ENCODE results near the gene ZC3H8. TPM values are rescaled to one million over a fixed set of nuclear protein-coding genes. Genes with fewer than 3 reads are reported as not detected.
A peak's percentile ranks its signal among the peaks of the same experiment; 100 is the strongest.
"Not testable (repeated sequence)": the region's sequence is repeated elsewhere in the genome, so short reads cannot be mapped to it uniquely, and the experiment has no call there.

The ZC3H8 gene
- 10 to 100 TPM; 10.5 to 16.0 TPM for total RNA-seq

DNA sequence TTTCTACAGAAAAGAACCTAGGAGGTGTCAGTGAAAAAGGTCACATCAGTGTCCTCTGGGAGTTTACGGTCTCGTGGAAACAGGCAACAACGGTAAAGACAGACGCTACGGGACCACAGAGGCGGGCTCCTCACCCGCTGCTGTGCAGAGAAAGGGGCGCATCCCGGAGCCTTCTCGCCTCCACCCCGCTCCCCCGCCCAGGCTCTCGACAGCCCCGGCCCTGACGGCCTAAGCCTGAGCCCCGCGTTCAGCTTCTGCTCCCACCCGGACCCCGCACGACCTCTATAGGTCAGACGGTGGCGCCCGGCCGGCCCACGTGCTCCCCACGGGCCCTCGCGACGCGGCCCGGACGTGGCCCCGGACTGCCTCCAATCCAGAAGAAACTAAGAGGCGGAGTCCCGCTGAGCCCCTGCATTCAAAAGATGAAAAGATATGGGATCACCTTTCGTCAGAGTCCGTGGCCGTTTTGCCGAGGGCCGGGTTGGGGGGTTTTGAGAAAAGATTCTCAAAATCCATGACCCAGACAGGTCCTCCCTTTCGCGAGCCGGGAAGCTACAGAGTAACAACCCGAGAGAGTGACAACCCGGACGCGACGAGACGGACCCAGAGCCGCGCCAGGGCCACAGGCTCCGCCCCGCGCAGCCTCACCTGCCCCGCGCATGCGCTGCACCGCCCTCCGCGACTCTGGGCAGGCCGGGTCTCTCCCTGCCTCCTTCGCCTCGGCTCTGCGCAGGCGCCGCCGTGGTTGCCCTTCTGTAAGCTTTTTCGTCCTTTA is at the start of gene ZC3H8:
TSS of gene ZC3H8 (minus strand) at position 577 of the 775 bp plus-strand sequence. CDS start at position 516, 61 bp downstream.
- H3K9me3 Mint-ChIP-seq (ENCODE audit: low read depth), result no peaks in the 10 kb centered on the region
- CTCF ChIA-PET, result interaction anchor here (0.7 to 2.9 kb wide), 9 partner anchors 12 to 283 kb away, joined by 3 to 11 read pairs (median 4); partner anchors contain the start of genes RGPD8 and TMEM87B
- H3K4me1 Mint-ChIP-seq, result peaks cover 29% of the 10 kb centered on the region
- ATAC-seq, result peak; percentile 95
- H3K27me3 Mint-ChIP-seq, result no peaks in the 10 kb centered on the region
- peak within 1 kb of the TSS; percentile 84 for H3K4me3 Mint-ChIP-seq
- DNase-seq, result peak; percentile 97
- H3K36me3 Mint-ChIP-seq, result peaks cover 4% of the 10 kb centered on the region
- H3K27ac Mint-ChIP-seq, result peak within 1 kb of the TSS; percentile 90

DNA sequence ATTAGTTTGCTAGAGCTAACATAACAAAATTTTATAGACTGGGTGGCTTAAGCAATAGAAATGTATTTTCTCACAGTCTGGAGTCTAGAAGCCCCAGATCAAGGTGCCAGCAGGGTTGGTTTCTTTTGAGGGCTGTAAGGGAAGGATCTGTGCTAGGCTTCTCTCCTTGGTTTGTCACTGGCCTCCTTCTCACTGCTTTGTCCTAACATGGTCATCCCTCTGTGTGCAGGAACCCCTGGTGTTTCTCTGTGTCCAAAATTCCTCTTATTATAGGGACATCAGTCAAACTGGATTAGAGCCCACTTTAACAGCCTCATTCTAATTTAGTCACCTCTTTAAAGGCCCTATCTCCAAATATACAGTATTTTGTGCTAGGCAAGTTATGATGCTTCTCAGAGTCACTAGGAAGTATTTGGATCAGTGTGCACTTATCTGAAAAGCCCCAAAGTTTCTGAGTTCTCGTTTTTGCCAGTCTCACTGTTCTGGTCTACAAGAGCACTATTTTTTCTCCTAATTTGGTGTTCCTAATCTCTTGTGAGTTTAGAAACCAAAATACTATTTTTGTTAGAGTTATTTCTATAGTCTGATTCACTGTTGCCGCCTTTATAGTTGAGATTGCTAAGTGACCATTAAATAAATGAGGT is 49.6 kb upstream of the ZC3H8 start:
- H3K27ac Mint-ChIP-seq, result no peak overlapping the region
- peaks cover 31% of the 10 kb centered on the region for H3K36me3 Mint-ChIP-seq
- H3K9me3 Mint-ChIP-seq (ENCODE audit: low read depth), result no peaks in the 10 kb centered on the region
- no peak overlapping the region for H3K4me3 Mint-ChIP-seq
- no peaks in the 10 kb centered on the region for H3K27me3 Mint-ChIP-seq
- peaks cover 4% of the 10 kb centered on the region for H3K4me1 Mint-ChIP-seq
- CTCF ChIA-PET, result no interaction called here
- ATAC-seq (no peak), DNase-seq (no peak)

DNA sequence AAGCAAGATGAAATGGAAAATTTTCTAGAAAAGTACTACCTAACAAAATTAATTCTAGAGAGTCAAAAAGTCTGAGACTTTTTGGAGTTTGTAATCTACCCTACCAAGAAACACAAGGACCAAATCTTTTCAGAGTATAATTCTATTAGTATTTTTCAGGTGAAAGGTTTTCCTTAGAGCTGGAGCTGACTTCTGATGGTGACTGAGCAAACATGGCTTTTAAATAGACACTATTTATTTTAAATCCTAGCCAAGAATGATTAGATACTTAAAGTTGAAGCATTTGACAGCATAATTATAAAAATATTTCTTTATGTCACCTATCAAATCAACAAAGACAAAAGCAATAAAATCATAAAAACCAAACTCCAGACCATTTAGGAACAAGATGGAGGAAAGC is 47.1 kb upstream of the ZC3H8 start:
- no peaks in the 10 kb centered on the region for H3K27me3 Mint-ChIP-seq
- ATAC-seq (no peak), DNase-seq (no peak)
- H3K4me3 Mint-ChIP-seq, result no peak overlapping the region
- H3K9me3 Mint-ChIP-seq (ENCODE audit: low read depth), result no peaks in the 10 kb centered on the region
- no peak overlapping the region for H3K27ac Mint-ChIP-seq
- CTCF ChIA-PET, result interaction anchor here (1.2 kb wide), 1 partner anchor 11 kb away, joined by 3 read pairs; no protein-coding TSS in a partner anchor
- H3K36me3 Mint-ChIP-seq, result peaks cover 28% of the 10 kb centered on the region
- H3K4me1 Mint-ChIP-seq, result peaks cover 4% of the 10 kb centered on the region

DNA sequence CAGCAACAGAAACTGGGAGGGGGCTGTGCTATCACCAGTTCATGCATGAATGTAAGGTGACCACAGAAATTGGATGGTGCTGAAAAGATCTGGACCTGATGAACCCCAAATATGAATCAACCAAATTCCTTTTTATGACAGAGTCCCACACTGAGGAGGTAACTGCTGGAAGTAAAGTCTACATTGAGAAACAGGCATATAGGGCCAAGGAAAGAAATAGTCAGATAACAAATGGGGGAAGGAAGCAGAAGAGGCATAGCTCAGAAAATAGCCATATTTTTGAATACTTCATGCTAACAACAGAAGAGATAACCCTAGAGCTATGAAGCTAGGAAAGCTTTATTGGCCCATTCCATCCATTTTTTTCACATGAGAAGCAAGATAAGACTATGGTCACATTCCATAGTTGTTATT is 46.3 kb upstream of the ZC3H8 start:
- CTCF ChIA-PET, result no interaction called here

DNA sequence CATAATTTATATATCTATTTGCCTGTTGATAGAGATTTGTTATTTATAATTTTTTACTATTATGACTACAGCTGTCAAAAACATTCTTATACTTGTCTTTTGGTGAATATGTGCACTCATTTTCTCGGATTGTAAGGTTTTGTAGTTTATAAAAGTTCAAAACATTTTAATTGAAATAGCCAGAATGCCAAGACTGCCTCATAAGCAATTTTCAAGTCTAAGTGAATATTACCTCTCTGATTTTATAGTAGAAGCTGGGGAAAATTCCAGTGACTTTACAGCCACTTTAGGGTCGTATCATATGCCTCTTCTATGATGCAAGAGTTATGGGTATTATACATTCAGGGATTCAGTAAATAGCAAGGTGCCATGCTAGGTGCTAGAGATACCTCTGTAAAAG is 41.6 kb upstream of the ZC3H8 start:
- CTCF ChIA-PET, result no interaction called here
- DNase-seq (no peak), ATAC-seq (no peak)
- Mint-ChIP-seq H3K27ac (no peak overlapping the region), H3K27me3 (no peaks in the 10 kb centered on the region), H3K9me3 (ENCODE audit: low read depth) (no peaks in the 10 kb centered on the region), H3K4me1 (peaks cover 3% of the 10 kb centered on the region), H3K36me3 (peaks cover 9% of the 10 kb centered on the region), H3K4me3 (no peak overlapping the region)

More for the DNA sequence above, 46.3 kb upstream of the ZC3H8 start:
- no peak for ATAC-seq
- no peak overlapping the region for H3K27ac Mint-ChIP-seq
- H3K36me3 Mint-ChIP-seq, result peaks cover 28% of the 10 kb centered on the region
- DNase-seq, result no peak
- H3K4me1 Mint-ChIP-seq, result peaks cover 7% of the 10 kb centered on the region
- no peak overlapping the region for H3K4me3 Mint-ChIP-seq
- H3K9me3 Mint-ChIP-seq (ENCODE audit: low read depth), result no peaks in the 10 kb centered on the region
- H3K27me3 Mint-ChIP-seq, result no peaks in the 10 kb centered on the region

DNA sequence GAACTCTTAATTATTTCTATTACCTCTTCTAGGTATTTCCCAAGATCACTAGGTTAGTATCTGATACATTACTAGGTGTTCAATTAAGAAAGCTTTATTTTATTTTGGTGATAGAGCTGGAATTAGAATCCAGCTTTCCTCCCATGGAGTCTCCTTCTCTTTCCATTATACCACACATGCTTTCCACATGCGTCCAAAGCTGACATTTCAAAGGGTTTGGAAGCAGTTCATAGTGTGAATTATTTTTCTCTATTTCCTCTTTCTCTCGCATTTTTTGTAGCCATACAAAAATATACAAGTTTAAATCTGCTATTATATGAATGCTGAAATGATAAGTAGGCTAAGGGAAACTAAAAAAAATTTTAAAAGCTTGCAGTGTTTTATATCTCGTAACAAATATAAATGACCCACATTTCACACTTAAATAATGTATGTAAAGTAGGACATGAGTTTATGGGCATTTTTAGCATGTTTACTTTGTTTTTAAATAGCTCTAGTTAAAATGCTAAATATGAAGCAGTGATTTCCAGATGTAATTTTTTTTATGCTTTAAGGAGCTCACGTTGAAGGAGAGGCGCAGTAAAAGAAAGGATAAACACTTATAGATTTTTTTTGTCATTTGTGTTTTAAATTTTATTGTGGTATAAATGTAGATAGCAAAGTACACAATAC is 40.7 kb upstream of the ZC3H8 start:
- Mint-ChIP-seq H3K36me3 (peaks cover 3% of the 10 kb centered on the region), H3K4me3 (no peak overlapping the region), H3K27ac (no peak overlapping the region), H3K9me3 (ENCODE audit: low read depth) (no peaks in the 10 kb centered on the region), H3K27me3 (no peaks in the 10 kb centered on the region), H3K4me1 (peaks cover 3% of the 10 kb centered on the region)
- CTCF ChIA-PET, result no interaction called here
- DNase-seq, result no peak
- no peak for ATAC-seq

DNA sequence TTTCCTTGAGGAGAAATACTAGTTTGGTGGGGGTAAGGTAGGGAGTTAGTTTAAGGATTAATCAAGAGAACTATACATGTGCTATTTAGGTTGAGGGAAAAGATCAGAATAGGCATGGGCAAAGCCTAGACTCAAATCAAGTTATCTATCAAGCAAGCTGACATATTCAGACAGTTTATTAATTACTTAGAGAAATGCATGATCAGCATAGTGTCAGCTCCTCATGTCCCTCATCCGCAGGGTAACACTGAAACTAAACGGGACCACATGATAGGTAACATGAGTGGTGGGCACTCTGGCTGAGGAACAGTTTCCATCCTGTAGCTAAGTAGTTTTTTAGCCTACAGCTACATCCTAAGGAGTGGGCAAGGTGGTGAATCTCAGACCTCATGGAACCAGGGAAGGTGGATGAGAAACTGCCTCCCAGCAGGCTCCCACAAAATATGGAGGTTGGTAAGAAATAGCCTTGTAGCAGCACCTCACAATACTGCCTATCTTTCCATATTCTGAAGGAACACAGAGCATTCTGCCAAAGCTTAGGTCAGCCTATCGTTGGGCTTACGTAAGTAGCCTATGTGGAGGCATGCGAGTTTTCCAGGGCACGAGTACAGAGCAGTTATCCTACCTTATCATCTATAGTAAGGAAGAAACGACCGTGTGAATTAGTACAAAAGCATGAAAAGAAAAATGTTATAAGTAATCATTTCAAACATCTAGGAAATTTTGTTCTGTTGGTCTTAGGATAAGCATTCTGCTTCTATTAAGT is 39.0 kb upstream of the ZC3H8 start:
- CTCF ChIA-PET, result interaction anchor here (0.6 kb wide), 1 partner anchor 203 kb away, joined by 3 read pairs; no protein-coding TSS in a partner anchor
- Mint-ChIP-seq H3K4me1 (peaks cover 3% of the 10 kb centered on the region), H3K27me3 (no peaks in the 10 kb centered on the region), H3K9me3 (ENCODE audit: low read depth) (no peaks in the 10 kb centered on the region), H3K36me3 (no peaks in the 10 kb centered on the region), H3K27ac (no peak overlapping the region), H3K4me3 (no peak overlapping the region)
- ATAC-seq (no peak), DNase-seq (no peak)

DNA sequence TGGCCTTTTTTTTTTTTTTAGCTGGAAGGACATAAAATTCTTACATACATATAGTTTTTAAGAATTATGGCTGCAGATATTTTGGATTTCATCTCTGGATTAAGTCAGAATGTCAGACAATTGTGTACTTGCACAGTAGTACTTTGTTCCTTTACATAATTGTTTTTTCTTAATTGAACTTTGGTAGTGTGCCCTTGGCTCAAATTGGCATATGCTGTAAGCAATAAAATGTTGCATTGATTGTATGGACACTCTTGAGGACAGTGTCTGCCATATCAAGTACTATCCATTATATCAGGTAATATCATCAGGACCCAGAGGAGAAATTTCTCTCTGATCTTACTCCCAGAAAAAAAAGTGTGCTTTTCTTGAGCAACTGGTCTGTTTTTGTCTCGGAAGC is 35.8 kb upstream of the ZC3H8 start:
- CTCF ChIA-PET, result no interaction called here
- H3K27me3 Mint-ChIP-seq, result no peaks in the 10 kb centered on the region

DNA sequence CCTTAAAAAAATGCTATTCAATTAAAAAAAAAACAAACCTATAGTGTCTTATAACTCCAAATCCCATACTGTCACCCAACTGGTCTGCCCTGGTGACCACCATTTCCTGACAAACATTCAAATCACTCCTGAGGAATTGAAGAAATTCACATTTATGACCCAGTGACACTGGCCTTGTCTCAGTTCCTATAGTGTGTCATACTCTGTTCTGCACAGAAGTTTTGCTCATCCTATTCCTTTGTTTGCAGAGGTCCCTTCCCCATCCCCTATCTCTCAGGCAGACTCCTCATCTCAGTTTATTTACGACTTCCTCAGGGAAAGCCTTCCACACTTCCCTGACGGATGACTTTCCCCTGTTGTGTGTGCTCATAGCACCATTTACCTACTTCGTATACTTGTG is 35.2 kb upstream of the ZC3H8 start:
- Mint-ChIP-seq H3K36me3 (no peaks in the 10 kb centered on the region), H3K27ac (no peak overlapping the region), H3K4me1 (no peaks in the 10 kb centered on the region), H3K9me3 (ENCODE audit: low read depth) (no peaks in the 10 kb centered on the region), H3K27me3 (no peaks in the 10 kb centered on the region), H3K4me3 (no peak overlapping the region)
- ATAC-seq, result no peak
- no peak for DNase-seq
- CTCF ChIA-PET, result no interaction called here

More for the DNA sequence above, 35.8 kb upstream of the ZC3H8 start:
- no peaks in the 10 kb centered on the region for H3K4me1 Mint-ChIP-seq
- no peaks in the 10 kb centered on the region for H3K9me3 Mint-ChIP-seq (ENCODE audit: low read depth)
- DNase-seq, result no peak
- no peak overlapping the region for H3K4me3 Mint-ChIP-seq
- H3K36me3 Mint-ChIP-seq, result no peaks in the 10 kb centered on the region
- no peak for ATAC-seq
- H3K27ac Mint-ChIP-seq, result no peak overlapping the region

DNA sequence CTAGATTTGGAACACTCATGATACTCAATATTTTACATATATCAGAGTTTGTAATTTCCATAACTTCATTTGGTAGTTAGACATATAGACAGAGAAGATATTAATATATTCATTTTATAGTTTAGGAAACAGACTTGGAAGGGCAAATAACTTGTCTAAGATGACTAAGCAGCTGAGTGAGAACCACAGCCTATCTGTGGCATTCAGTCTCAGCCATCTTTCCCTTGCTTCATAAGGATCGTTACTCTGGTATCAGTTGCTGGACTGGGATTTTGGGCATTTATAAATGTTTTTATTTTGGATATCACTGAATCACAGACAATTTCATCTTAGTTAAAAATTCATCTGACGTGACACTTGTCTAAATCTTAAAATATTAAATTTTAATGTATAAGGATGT is 28.7 kb upstream of the ZC3H8 start:
- H3K9me3 Mint-ChIP-seq (ENCODE audit: low read depth); H3K27ac Mint-ChIP-seq; H3K4me1 Mint-ChIP-seq; H3K36me3 Mint-ChIP-seq; H3K4me3 Mint-ChIP-seq; CTCF ChIA-PET; ATAC-seq; DNase-seq; H3K27me3 Mint-ChIP-seq: not testable (repeated sequence)

DNA sequence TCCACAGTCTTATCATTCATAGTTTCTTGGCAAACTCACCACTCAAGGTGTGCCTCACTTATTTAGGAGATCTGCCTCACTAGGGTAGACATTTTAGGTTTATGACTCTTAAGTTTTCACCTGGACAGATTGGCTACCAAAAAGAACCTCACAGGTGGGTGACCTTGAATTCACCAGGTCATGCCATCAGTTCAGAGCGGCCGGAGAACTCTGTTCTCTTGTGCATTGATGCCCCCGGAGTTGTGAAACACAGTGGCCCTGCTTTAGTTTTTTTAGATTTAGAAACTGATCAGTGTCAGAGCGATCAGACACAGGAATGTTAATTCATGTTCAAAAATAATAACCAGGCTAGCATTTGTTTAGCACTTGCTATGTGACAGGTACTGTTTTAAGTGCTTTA is 27.2 kb upstream of the ZC3H8 start:
- H3K4me1 Mint-ChIP-seq; CTCF ChIA-PET; H3K9me3 Mint-ChIP-seq (ENCODE audit: low read depth); ATAC-seq; H3K4me3 Mint-ChIP-seq; H3K27me3 Mint-ChIP-seq; H3K36me3 Mint-ChIP-seq; H3K27ac Mint-ChIP-seq; DNase-seq: not testable (repeated sequence)

DNA sequence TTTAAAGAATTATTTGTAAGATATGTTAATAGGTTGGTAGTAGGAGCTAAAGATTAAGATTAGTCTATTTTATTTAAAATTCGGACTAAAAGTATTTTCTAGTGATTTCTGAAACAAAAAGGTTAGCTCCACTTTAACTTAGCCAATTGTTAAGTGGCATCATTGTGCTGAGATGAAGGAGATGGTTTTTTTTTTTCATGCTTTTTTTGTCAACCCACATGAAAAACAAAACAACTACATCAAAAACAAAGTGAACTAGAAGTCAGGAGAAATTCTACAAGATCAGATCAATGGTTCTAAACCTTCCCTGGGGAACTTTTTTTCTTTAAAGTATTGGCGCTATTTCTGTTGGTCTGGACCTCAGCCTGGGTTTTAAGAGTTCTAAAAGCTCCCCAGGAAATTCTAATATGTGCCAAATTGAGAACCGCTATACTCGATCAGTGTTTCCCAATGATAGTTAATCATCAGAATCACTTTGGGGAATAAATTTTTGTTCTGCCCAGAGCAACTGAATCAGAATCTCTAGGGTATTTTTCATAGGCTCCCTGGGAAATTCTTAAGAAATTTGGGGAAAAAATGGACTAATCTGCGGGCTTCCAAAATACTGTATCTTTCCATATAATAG is 22.9 kb upstream of the ZC3H8 start:
- Mint-ChIP-seq H3K9me3 (ENCODE audit: low read depth) (no peaks in the 10 kb centered on the region), H3K36me3 (no peaks in the 10 kb centered on the region), H3K4me3 (no peak overlapping the region), H3K4me1 (peaks cover 9% of the 10 kb centered on the region), H3K27me3 (no peaks in the 10 kb centered on the region), H3K27ac (no peak overlapping the region)
- ATAC-seq (no peak), DNase-seq (no peak)
- CTCF ChIA-PET, result interaction anchor here (0.7 to 1.9 kb wide), 8 partner anchors 17 to 205 kb away, joined by 3 to 6 read pairs (median 3); partner anchors contain the start of gene ZC3H8

DNA sequence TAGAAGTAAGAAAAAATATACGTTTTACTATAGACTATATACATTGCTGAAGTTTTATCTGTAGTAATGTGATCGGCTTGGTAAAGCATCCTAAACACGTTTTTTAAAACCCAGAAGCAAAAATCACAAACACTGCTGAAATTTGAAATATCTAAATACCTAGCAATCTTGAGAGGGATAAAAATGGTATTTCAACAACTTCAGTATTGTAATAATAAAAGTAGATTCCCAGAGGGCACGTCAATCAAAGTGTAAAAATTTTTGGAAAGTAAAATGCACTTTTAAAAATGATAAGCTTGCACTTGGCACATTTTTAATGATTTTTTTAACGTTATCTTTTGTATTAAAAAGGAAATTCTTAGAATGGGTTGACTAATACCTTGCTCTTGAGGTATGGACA is 22.1 kb upstream of the ZC3H8 start:
- Mint-ChIP-seq H3K27ac (no peak overlapping the region), H3K9me3 (ENCODE audit: low read depth) (no peaks in the 10 kb centered on the region), H3K27me3 (no peaks in the 10 kb centered on the region), H3K4me1 (peaks cover 9% of the 10 kb centered on the region), H3K36me3 (no peaks in the 10 kb centered on the region), H3K4me3 (no peak overlapping the region)
- ATAC-seq (no peak), DNase-seq (no peak)
- CTCF ChIA-PET, result interaction anchor here (0.7 to 1.9 kb wide), 7 partner anchors 16 to 206 kb away, joined by 3 to 6 read pairs (median 3); partner anchors contain the start of gene ZC3H8

Measured in activated CD8-positive, alpha-beta memory T cell treated with anti-CD3 and anti-CD28 coated beads, Interleukin-2, amount 10 ng/mL, durations not matched to agents 7 days and 5 days (primary cell).